GM06990 (cell line): ENCODE measurements around the gene APP.

Experiments
- DNase-seq: peaks from one replicate; pipeline ENCODE4 v3.0.0-alpha.2; 2011; ENCODE audit not compliant: insufficient read length; ENCODE audit errors: extremely low read depth
- H3K27me3 ChIP-seq: replicated peaks from 2 replicates; pipeline ENCODE4 v1.6.0; 2011; ENCODE audit warnings: low read length; ENCODE audit not compliant: control insufficient read depth, insufficient read depth
- H3K36me3 ChIP-seq: 2 replicates; pipeline ENCODE4 v1.5.1; 2011; ENCODE audit warnings: low read length; ENCODE audit not compliant: control insufficient read depth, insufficient read depth
- H3K4me3 ChIP-seq: replicated peaks from 2 replicates; pipeline ENCODE4 v1.5.1; 2011; ENCODE audit warnings: low read depth, mild to moderate bottlenecking, control low read depth, low read length
- CTCF ChIP-seq: IDR thresholded peaks from 2 replicates; pipeline ENCODE4 v1.5.1; 2011; ENCODE audit warnings: low read length, control low read depth, mild to moderate bottlenecking, inconsistent platforms; ENCODE audit not compliant: insufficient read depth, poor library complexity, severe bottlenecking

APP gene

GRCh38 chr21:25967901-25968438, 202.6 kb downstream of the APP start:
- Histone ChIP-seq H3K36me3 (no peaks in the 10 kb centered on the region), H3K4me3 (no peak overlapping the region), H3K27me3 (no peaks in the 10 kb centered on the region)
- no peak for DNase-seq
- no peak for TF ChIP-seq CTCF

- DNase-seq: peak; percentile 30
- Histone ChIP-seq H3K4me3 (no peak overlapping the region), H3K36me3 (no peaks in the 10 kb centered on the region), H3K27me3 (no peaks in the 10 kb centered on the region)
- TF ChIP-seq CTCF: no peak
Measured at GRCh38 chr21:25967181-25967900, 203.2 kb downstream of the APP start.

GRCh38 chr21:25965951-25966707, 204.4 kb downstream of the APP start:
- Histone ChIP-seq H3K36me3 (no peaks in the 10 kb centered on the region), H3K4me3 (no peak overlapping the region), H3K27me3 (no peaks in the 10 kb centered on the region)
- no peak for DNase-seq
- TF ChIP-seq CTCF: no peak

- no peak for TF ChIP-seq CTCF
- Histone ChIP-seq H3K4me3 (no peak overlapping the region), H3K27me3 (no peaks in the 10 kb centered on the region), H3K36me3 (no peaks in the 10 kb centered on the region)
- no peak for DNase-seq
Measured at GRCh38 chr21:25964926-25965325, 205.6 kb downstream of the APP start.

- Histone ChIP-seq H3K36me3 (no peaks in the 10 kb centered on the region), H3K4me3 (no peak overlapping the region), H3K27me3 (no peaks in the 10 kb centered on the region)
- no peak for DNase-seq
- no peak for TF ChIP-seq CTCF
Measured at GRCh38 chr21:25964015-25964414, 206.6 kb downstream of the APP start.
